Measurements from ENCODE around the gene PRKAB1. TPM values are rescaled to one million over a fixed set of nuclear protein-coding genes. Genes with fewer than 3 reads are reported as not detected.

PRKAB1 gene
- total and polyA plus RNA-seq, 12 donors = 21.5 to 75.8 (median 30.8) TPM

GRCh38 chr12:119630223-119630780 lies 37.6 kb upstream of the PRKAB1 start:
- intact Hi-C loops (cut with DNase I) = no loop called here
- no peak for DNase-seq

DNA sequence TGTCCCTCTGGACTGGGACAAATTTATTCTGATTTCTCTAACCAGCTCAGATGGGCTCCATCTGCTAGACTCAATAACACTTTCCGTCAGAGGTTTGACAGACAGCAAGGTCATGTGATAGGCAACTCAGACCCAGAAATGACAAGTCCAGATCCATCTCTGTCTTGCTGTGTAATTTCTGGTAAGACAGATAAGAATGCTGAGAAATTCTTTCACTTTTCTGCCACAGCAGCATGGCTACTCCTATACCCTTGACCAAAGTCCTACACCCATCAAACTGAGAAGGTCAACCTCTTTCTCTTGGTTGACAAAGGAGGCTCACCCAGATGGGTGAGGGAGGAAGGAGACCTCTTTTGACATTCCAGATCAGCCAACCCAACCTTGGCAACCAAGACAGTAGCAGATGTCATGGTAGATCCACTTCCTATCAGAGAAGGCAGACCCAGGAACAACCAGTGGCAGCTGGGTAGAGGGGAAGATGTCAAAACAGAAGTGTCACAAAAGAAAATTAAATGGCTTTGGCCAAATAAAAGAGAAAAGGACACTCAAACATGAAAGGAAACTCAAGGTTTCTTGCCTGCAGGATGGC lies 36.9 kb upstream of the PRKAB1 start:
- peaks cover 4% of the 10 kb centered on the region for H3K27me3 ChIP-seq
- TF ChIP-seq POLR2A (IDR thresholded peaks at IDR 0.05) = no peak
- TF ChIP-seq, protein P1, sequence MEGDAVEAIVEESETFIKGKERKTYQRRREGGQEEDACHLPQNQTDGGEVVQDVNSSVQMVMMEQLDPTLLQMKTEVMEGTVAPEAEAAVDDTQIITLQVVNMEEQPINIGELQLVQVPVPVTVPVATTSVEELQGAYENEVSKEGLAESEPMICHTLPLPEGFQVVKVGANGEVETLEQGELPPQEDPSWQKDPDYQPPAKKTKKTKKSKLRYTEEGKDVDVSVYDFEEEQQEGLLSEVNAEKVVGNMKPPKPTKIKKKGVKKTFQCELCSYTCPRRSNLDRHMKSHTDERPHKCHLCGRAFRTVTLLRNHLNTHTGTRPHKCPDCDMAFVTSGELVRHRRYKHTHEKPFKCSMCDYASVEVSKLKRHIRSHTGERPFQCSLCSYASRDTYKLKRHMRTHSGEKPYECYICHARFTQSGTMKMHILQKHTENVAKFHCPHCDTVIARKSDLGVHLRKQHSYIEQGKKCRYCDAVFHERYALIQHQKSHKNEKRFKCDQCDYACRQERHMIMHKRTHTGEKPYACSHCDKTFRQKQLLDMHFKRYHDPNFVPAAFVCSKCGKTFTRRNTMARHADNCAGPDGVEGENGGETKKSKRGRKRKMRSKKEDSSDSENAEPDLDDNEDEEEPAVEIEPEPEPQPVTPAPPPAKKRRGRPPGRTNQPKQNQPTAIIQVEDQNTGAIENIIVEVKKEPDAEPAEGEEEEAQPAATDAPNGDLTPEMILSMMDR (IDR thresholded peaks at IDR 0.05) = no peak
- peaks cover 5 to 8% of the 10 kb centered on the region in 2 donors for H3K4me1 ChIP-seq (replicated peaks in 1 of 2)
- WGBS, 4 donors = 42 to 89% (median 56%) methylated on average over 1 of the region's 1 CpG
- no peak overlapping the region for H3K27ac ChIP-seq
- no peaks in the 10 kb centered on the region for H3K9me3 ChIP-seq (replicated peaks in 1 of 3)
- H3K36me3 ChIP-seq (replicated peaks in 1 of 2) = no peaks in the 10 kb centered on the region
- intact Hi-C loops (cut with DNase I) = no loop called here
- DNase-seq = no peak
- no peak overlapping the region for H3K4me3 ChIP-seq

More at GRCh38 chr12:119630223-119630780, 37.6 kb upstream of the PRKAB1 start:
- no peaks in the 10 kb centered on the region for H3K9me3 ChIP-seq (replicated peaks in 1 of 3)
- no peak overlapping the region for H3K4me3 ChIP-seq
- H3K4me1 ChIP-seq (replicated peaks in 1 of 2) = peaks cover 5 to 8% of the 10 kb centered on the region in 2 donors
- 85 to 92% (median 91%) methylated on average over 7 of the region's 7 CpGs for WGBS, 4 donors
- H3K36me3 ChIP-seq (replicated peaks in 1 of 2) = no peaks in the 10 kb centered on the region
- H3K27ac ChIP-seq = no peak overlapping the region
- TF ChIP-seq, protein P1 (IDR thresholded peaks at IDR 0.05) = no peak
- no peak for TF ChIP-seq POLR2A (IDR thresholded peaks at IDR 0.05)
- peaks cover 4% of the 10 kb centered on the region for H3K27me3 ChIP-seq

DNA sequence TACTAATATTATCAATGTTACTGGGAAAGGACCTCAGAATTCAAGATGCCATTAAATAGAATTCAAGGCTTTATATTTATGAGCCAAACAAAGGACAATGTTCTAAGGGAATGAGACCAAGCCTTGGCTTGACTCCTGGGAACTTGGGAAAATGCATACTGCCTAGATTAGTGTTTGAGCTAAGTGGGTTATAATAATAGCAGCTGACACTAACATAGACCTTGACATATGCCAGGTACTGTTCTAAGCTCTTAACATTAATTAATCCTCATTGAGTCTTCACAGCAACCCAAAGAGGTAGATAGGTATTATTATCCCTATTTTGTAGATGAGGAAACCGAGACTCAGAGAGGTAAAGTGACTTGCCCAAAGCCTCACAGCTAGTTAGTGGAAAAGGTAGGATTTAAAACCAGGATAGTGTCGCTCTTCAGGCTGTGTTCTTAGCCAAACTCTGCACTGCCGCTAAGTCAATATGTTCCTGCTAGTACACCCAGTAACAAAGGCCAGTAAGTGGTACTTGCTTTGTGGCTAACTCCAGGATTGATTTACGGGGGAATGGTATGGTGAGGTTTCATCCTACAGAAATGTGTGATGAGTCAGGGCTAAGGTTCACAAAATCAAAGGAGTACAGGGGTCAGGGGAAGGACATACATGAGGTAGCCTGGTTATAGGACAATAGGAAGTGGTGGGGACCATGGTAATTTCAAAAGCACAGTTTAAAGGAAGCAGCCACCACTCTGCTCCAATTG lies 35.8 kb upstream of the PRKAB1 start:
- Histone ChIP-seq H3K9me3 (replicated peaks in 1 of 3) (no peaks in the 10 kb centered on the region), H3K27ac (no peak overlapping the region), H3K4me3 (no peak overlapping the region), H3K27me3 (peaks cover 4% of the 10 kb centered on the region), H3K36me3 (replicated peaks in 1 of 2) (no peaks in the 10 kb centered on the region), H3K4me1 (replicated peaks in 1 of 2) (peaks cover 1 to 2% of the 10 kb centered on the region in 2 donors)
- no peak for TF ChIP-seq POLR2A (IDR thresholded peaks at IDR 0.05)
- TF ChIP-seq, protein P1 (IDR thresholded peaks at IDR 0.05) = no peak
- DNase-seq = no peak
- WGBS, 4 donors = 89 to 94% (median 91%) methylated on average over 4 of the region's 4 CpGs
- intact Hi-C loops (cut with DNase I) = no loop called here

GRCh38 chr12:119634743-119635142 lies 33.2 kb upstream of the PRKAB1 start:
- TF ChIP-seq, protein P1 (IDR thresholded peaks at IDR 0.05) = no peak
- no peak for TF ChIP-seq POLR2A (IDR thresholded peaks at IDR 0.05)
- WGBS, 4 donors = 28 to 48% (median 42%) methylated on average over 6 of the region's 6 CpGs
- DNase-seq = no peak
- intact Hi-C loops (cut with DNase I) = no loop called here
- no peaks in the 10 kb centered on the region for H3K4me1 ChIP-seq (replicated peaks in 1 of 2)
- no peak overlapping the region for H3K4me3 ChIP-seq
- no peaks in the 10 kb centered on the region for H3K36me3 ChIP-seq (replicated peaks in 1 of 2)
- peaks cover 4% of the 10 kb centered on the region for H3K27me3 ChIP-seq
- no peak overlapping the region for H3K27ac ChIP-seq
- no peaks in the 10 kb centered on the region for H3K9me3 ChIP-seq (replicated peaks in 1 of 3)

All from adrenal gland (tissue), 12 donors.